Fibroblast of skin of left quadriceps (primary cell): ENCODE measurements around the gene MDH2.
"Not testable (repeated sequence)": the region's sequence is repeated elsewhere in the genome, so short reads cannot be mapped to it uniquely, and the experiment has no call there.

Experiments used
- DNase-seq, 2 experiments: peaks; one replicate each; pipeline ENCODE4 v3.0.0-alpha.2; 2013; ENCODE audit warnings: low read depth in 2 of 2

Gene MDH2

GRCh38 chr7:76108540-76109233 lies 60.8 kb downstream of the MDH2 start:
- no peak for DNase-seq

GRCh38 chr7:76113042-76113630 lies 65.2 kb downstream of the MDH2 start:
- not testable (repeated sequence) for DNase-seq

DNA sequence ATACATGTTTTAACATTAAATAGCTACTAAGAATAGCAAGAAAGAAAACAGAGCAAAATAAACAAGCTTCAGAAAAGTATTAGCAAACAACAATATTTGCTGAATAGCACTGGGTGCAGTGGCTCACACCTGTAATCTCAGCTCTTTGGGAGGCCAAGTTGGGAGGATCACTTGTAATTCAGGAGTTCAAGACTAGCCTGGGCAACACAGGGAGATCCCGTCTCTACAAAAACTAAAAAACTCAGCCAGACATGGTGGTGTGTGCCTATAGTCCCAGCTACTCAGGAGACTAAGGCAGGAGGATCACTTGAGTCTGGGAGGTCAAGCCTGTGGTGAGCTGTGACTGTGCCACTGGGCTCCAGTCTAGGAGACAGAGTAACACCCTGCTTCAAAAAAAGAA lies 66.8 kb downstream of the MDH2 start:
- DNase-seq = not testable (repeated sequence)
